Stomach (tissue), 4 donors: ENCODE measurements around the gene NF1.

Source experiments
- POLR2A ChIP-seq, 4 donors: fragments of 450-650 bp; IDR thresholded peaks; one replicate each; pipeline ENCODE4 v1.6.1; 2016; ENCODE audit warnings: antibody characterized with exemption in 4 of 4, control low read depth in 2 of 4, mild to moderate bottlenecking in 1 of 4, moderate library complexity in 1 of 4
- POLR2AphosphoS5 ChIP-seq, 3 donors: sonication (generic); formaldehyde crosslinking; IDR thresholded peaks; one replicate each; pipeline ENCODE4 v1.6.1; 2016; ENCODE audit warnings: antibody characterized with exemption in 3 of 3
- TF ChIP-seq, protein P1 (sequence below), 7 experiments: fragments of 450-650 bp in 4 of 7; fragments of 200-600 bp in 3 of 7; sonication (generic) in 3 of 7; IDR thresholded peaks; one replicate each; pipeline ENCODE4 v1.5.1; 2016 to 2019; ENCODE audit warnings: antibody characterized with exemption in 7 of 7, control low read depth in 2 of 7, mild to moderate bottlenecking in 1 of 7

DNA sequence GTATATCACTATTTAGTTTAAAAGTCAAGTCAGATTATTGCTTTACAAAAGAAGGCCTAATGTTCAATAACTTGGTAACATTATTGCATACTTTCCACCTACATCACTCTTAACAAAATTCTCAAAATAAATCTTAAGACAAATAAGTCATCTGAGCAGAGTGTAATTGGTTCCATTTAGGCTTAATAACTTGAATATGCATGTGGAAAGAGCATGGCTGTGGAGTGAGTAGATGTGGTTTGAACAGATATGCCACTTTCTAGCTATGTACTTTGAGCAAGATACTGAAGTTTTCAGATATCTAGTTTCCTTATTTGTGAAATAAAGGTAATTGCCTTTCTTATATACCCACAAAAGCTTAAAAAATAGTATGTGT, 233.4 kb downstream of the NF1 start:
- no peak for TF ChIP-seq POLR2A (IDR thresholded peaks at IDR 0.05)
- TF ChIP-seq, protein P1, sequence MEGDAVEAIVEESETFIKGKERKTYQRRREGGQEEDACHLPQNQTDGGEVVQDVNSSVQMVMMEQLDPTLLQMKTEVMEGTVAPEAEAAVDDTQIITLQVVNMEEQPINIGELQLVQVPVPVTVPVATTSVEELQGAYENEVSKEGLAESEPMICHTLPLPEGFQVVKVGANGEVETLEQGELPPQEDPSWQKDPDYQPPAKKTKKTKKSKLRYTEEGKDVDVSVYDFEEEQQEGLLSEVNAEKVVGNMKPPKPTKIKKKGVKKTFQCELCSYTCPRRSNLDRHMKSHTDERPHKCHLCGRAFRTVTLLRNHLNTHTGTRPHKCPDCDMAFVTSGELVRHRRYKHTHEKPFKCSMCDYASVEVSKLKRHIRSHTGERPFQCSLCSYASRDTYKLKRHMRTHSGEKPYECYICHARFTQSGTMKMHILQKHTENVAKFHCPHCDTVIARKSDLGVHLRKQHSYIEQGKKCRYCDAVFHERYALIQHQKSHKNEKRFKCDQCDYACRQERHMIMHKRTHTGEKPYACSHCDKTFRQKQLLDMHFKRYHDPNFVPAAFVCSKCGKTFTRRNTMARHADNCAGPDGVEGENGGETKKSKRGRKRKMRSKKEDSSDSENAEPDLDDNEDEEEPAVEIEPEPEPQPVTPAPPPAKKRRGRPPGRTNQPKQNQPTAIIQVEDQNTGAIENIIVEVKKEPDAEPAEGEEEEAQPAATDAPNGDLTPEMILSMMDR (IDR thresholded peaks at IDR 0.05): no peak
- TF ChIP-seq POLR2AphosphoS5 (IDR thresholded peaks at IDR 0.05): no peak
